NCI-H446 (cell line): ENCODE measurements around the gene TMEM222.

Source experiments
- DNase-seq, 2 experiments: peaks; one replicate each; lab custom pipeline; 2025; lab: John Stamatoyannopoulos, UW

The TMEM222 gene

GRCh38 chr1:27306892-27307761 is 14.8 kb upstream of the TMEM222 start:
- no peak for DNase-seq

- no peak for DNase-seq
These were observed 13.9 kb upstream of the TMEM222 start for GRCh38 chr1:27307874-27308598.

- no peak for DNase-seq
These were observed 7.8 kb upstream of the TMEM222 start for GRCh38 chr1:27314169-27314568.

- DNase-seq: no peak
These were observed 7.2 kb upstream of the TMEM222 start for GRCh38 chr1:27314737-27315136.

DNA sequence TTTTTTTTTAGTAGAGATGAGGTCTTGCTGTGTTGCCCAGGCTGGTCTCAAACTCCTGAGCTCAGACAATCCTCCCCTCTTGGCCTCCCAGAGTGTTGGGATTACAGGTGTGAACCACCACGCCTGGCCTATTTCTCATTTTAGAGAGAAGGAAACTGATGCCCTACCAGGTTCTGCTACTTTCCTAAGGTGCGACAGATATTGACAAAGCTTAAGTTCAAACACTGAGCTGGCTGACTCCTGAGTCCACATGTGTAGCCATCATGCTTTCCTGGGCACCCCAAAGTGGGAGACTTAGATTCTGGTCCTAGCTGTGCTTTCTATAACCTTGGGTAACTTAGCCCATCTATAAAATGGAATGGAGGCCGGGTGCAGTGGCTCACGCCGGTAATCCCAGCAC is 5.1 kb upstream of the TMEM222 start:
- no peak for DNase-seq

DNA sequence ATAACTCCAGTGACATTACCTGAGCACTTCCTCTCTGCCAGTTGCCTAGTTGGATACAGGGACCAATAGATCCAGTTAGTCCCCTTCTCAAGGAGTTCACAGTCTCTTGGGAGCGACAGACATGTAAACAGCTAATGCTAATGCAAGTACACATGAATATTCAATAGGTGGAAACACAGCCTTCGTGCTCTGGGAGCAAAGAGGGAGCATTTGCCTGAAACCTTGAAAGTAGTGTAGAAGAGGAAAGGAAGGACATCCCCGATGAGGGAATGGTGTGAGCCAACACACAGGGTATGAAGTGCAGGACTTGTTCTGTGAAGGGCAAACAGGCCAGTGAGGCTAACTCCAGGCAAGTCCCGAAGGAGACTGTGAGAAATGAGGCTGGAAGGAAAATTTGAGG is 3.8 kb upstream of the TMEM222 start:
- DNase-seq: no peak

DNA sequence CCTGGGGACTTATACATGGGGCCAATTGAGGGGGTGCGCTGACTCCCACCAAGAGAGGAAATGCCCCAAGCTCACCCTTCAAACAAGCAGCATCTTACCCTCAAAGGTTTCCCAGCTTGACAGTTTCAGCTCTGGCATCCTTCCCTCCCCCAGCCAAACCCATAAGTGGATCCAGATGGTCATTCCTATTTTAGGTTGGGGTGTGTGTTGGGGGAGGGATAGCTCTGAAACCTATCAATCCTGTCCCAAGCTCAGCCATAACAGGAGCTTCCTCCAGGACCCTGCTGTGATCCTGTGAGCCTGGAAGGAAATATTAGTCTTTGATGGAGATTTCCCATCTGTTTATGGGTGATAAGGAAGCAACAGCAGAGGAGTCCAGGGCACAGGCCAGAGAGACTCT is 3.4 kb upstream of the TMEM222 start:
- DNase-seq: peak; percentile 58 to 93

DNA sequence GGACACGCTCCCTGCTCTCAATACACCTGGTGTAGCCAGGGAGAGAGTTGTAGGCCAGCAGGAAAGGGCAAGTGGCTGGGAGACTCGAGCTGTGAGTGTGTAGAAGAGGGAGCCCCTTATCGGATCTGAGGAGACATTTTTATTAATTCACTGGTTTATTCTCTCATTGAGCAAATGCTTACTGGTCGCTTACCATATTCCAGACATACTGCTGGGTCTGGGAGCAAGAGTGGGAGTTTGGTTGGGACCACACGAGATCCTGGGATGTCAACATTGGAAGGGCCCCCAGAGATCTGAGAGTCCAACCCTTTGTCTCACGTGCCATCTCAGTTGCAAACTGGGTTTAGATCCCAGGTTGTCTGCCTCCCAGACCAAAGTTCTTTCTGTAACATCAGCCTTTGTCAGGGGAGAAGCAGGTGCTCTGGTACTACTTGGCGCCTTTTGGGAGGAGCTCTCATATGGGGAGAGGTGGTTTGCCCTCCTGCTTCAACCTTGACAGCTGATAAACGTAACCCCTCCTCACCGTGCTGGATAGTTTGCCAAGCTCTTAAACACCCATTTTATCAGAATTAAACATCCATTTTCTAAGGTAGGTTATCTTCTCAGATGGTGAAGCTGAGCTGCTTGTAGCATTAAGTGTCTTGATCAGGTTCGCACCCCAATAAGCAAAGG is 742 bp downstream of the TMEM222 start:
- no peak for DNase-seq

- DNase-seq: no peak
These were observed 3.3 kb downstream of the TMEM222 start for GRCh38 chr1:27325286-27325685.

- no peak for DNase-seq
These were observed 6.0 kb downstream of the TMEM222 start for GRCh38 chr1:27327964-27328363.

DNA sequence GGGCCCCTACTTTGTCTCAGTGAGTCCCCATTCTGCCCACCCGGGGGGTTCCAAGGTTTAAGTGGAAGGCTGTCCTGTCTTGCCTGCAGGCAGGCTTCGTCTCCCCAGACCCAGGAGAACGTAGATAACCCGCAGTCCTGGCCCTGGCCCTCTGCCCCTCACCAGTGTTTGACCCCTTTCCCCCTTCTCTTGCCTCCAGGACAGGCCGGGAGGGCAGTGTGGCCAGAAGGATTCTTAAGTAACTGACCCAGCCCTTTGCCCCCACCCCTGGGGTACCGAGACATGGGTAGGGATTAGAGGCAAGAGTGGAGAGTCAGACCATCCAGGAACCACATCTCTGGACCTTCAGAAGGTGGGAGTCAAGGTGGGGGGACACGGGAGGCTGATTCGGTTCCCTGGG is 8.8 kb downstream of the TMEM222 start:
- DNase-seq: no peak

DNA sequence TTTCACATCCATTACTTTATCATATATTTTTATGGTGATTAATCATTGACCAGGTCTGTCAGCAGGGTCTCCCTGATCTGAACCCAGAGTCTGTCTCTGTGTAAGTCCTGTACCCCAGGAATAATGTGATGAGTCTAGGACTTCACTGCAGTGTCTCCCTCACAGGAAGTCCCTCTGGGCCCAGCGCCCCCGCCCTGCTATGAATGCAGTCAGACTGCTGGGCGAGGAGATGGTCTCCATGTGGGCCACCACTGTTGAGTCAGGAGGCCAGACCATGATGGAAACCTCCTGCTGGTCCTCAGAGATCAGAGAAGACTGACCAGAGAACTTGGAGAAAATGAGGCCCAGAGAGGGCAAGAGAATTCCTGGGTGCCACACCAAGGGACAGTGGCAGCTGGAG is 9.5 kb downstream of the TMEM222 start:
- DNase-seq: no peak

- DNase-seq: no peak
These were observed 10.0 kb downstream of the TMEM222 start for GRCh38 chr1:27331922-27332321.

GRCh38 chr1:27332536-27333281 is 10.7 kb downstream of the TMEM222 start:
- DNase-seq: peak in 1 of 2 experiments; percentile 12

GRCh38 chr1:27333717-27334279 is 11.8 kb downstream of the TMEM222 start:
- no peak for DNase-seq

DNA sequence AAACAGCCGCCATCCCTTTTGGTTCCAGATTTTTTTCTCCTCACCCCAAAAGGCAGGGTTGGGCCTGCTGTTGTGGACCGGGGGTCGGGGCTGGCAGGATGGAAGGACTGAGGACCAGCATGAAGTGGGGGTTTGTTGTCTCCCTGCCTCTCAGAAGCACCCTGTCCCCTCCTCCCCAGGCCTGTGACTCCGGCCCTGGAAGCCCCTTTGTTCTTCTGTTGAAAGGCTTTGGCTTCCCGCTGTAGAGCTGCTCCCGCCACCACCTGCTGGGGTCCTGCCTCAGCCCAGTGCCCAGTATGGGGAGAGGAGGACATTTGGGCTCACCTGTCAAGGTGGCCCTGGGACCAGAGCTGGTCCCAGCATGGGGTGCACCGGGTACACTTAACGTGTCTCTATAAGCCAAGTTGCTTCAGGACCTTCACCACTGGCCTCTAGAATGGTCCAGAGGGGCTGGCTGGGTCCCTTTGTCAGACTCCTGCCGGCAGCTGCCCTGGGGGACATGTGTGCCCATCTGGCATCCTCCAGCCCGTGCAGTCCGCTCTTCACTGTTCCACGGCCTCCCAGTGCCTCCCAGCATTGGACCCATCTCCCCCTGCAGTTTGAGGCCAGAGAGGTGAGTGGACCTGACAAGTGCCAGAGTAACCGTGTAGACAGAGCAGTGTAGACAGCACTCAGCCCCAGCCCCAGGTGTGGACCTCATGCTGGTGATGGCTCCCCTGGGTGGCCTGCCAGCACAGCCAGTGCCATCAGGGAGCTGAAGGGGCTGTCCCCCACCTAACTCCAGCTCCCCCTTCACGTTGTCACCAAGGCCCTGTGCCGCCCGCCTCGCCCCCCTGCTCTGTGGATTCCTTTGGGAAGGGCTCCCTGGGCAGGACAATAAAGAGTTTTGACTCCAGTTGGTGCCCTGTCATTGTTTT is 13.8 kb downstream of the TMEM222 start:
- DNase-seq: no peak

DNA sequence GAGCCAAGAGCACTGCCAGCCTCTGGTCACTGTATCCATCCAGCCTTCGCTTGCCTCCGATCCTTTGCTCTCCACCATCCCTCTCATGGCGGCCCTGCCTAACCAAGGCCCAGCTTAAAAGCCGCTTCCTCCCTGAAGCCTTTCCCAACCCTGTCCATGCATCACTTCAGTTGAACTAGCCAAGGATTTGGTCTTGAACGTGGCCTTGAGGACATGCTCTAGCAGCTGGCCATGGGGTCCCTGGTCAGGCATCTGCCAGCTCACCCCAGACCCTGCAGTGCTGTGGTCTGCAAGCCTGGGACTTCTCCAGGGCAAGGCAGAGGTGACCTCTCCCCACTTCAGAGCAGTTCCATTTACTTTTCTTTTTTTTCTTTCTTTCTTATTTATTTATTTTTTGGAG is 14.8 kb downstream of the TMEM222 start:
- DNase-seq: no peak

GRCh38 chr1:27338751-27339150 is 16.8 kb downstream of the TMEM222 start:
- no peak for DNase-seq

DNA sequence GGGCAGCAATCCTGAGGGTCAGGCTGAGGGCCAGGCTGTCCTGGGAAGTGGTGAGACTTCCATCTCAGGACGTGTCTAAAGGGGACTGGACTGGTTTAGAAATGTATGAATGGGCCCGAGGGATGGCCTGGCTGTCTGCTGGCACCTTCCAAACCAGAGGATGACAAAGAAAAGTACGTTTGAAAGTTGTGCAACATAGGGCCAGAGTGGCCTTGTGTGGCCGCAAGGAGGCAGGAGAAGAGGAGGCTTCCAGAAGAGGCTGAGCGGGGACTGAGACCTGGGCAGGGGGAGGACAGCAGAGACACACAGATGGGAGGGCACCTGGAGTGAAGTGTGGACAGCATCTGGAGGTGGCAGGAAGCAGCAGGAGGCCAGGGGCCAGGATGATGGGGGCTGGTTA is 17.2 kb downstream of the TMEM222 start:
- no peak for DNase-seq

GRCh38 chr1:27341525-27342252 is 19.7 kb downstream of the TMEM222 start, which contains the start of gene SYTL1:
Gene SYTL1 (plus strand): TSS chr1:27342022. CDS start chr1:27345335, 3,313 bp downstream.
- peak in 1 of 2 experiments; percentile 66 for DNase-seq
